ENCODE measurements around the gene TPPP3. TPM values are rescaled to one million over a fixed set of nuclear protein-coding genes. Genes with fewer than 3 reads are reported as not detected.

Gene TPPP3
- total and polyA plus RNA-seq, 8 donors, result 79.2 to 403 (median 335) TPM

- peaks cover 0 to 7% of the 10 kb centered on the region in 2 donors for H3K4me1 ChIP-seq
- no peak for TF ChIP-seq CTCF (IDR thresholded peaks at IDR 0.05)
- no peak for ATAC-seq
- H3K27ac ChIP-seq, result no peak overlapping the region
- no peaks in the 10 kb centered on the region for H3K9me3 ChIP-seq
- no peaks in the 10 kb centered on the region for H3K36me3 ChIP-seq
- H3K4me3 ChIP-seq, result no peak overlapping the region
- intact Hi-C loops (cut with DNase I), result no loop called here
- DNase-seq, result no peak
- H3K27me3 ChIP-seq, result no peaks in the 10 kb centered on the region
Observed at GRCh38 chr16:67350324-67350723, 43.0 kb downstream of the TPPP3 start.

- Histone ChIP-seq H3K27me3 (no peaks in the 10 kb centered on the region), H3K36me3 (no peaks in the 10 kb centered on the region), H3K4me3 (no peak overlapping the region), H3K9me3 (no peaks in the 10 kb centered on the region), H3K27ac (no peak overlapping the region), H3K4me1 (peaks cover 0 to 13% of the 10 kb centered on the region in 2 donors)
- intact Hi-C loops (cut with DNase I), result no loop called here
- DNase-seq (no peak), ATAC-seq (peak; percentile 83)
- TF ChIP-seq CTCF (IDR thresholded peaks at IDR 0.05), result peak; percentile 33 to 50
Observed at GRCh38 chr16:67349172-67349571, 44.1 kb downstream of the TPPP3 start.

- DNase-seq (no peak), ATAC-seq (no peak)
- H3K4me3 ChIP-seq, result no peak overlapping the region
- no peaks in the 10 kb centered on the region for H3K9me3 ChIP-seq
- H3K4me1 ChIP-seq, result peaks cover 0 to 13% of the 10 kb centered on the region in 2 donors
- intact Hi-C loops (cut with DNase I), result no loop called here
- H3K27ac ChIP-seq, result peak overlapping the region; percentile 53 to 63
- no peak for TF ChIP-seq CTCF (IDR thresholded peaks at IDR 0.05)
- no peaks in the 10 kb centered on the region for H3K27me3 ChIP-seq
- no peaks in the 10 kb centered on the region for H3K36me3 ChIP-seq
Observed at GRCh38 chr16:67346341-67346740, 47.0 kb downstream of the TPPP3 start.

- H3K36me3 ChIP-seq, result no peaks in the 10 kb centered on the region
- ATAC-seq, result peak; percentile 49
- no peak for TF ChIP-seq CTCF (IDR thresholded peaks at IDR 0.05)
- no peaks in the 10 kb centered on the region for H3K27me3 ChIP-seq
- intact Hi-C loops (cut with DNase I), result no loop called here
- H3K4me3 ChIP-seq, result no peak overlapping the region
- no peak for DNase-seq
- peak overlapping the region in 1 of 2 donors; percentile 61 for H3K27ac ChIP-seq
- peaks cover 0 to 13% of the 10 kb centered on the region in 2 donors for H3K4me1 ChIP-seq
- no peaks in the 10 kb centered on the region for H3K9me3 ChIP-seq
Observed at GRCh38 chr16:67345401-67345800, 47.9 kb downstream of the TPPP3 start.

- Histone ChIP-seq H3K27me3 (no peaks in the 10 kb centered on the region), H3K4me1 (peaks cover 0 to 13% of the 10 kb centered on the region in 2 donors), H3K9me3 (no peaks in the 10 kb centered on the region), H3K36me3 (no peaks in the 10 kb centered on the region), H3K27ac (no peak overlapping the region), H3K4me3 (no peak overlapping the region)
- intact Hi-C loops (cut with DNase I), result no loop called here
- ATAC-seq (no peak), DNase-seq (no peak)
- TF ChIP-seq CTCF (IDR thresholded peaks at IDR 0.05), result no peak
Observed at GRCh38 chr16:67342616-67343015, 50.7 kb downstream of the TPPP3 start.
